ENCODE measurements around the gene KDM3B. TPM values are rescaled to one million over a fixed set of nuclear protein-coding genes. Genes with fewer than 3 reads are reported as not detected.
"Not testable (repeated sequence)": the region's sequence is repeated elsewhere in the genome, so short reads cannot be mapped to it uniquely, and the experiment has no call there.

The KDM3B gene
- total and polyA plus RNA-seq, 2 experiments from 2014 or later: 25.8 to 86.6 TPM

- TF ChIP-seq REST (IDR thresholded peaks at IDR 0.05; ENCODE audit: unreplicated experiment): no peak
Observed at GRCh38 chr5:138316355-138316754, 36.1 kb upstream of the KDM3B start (continued).

DNA sequence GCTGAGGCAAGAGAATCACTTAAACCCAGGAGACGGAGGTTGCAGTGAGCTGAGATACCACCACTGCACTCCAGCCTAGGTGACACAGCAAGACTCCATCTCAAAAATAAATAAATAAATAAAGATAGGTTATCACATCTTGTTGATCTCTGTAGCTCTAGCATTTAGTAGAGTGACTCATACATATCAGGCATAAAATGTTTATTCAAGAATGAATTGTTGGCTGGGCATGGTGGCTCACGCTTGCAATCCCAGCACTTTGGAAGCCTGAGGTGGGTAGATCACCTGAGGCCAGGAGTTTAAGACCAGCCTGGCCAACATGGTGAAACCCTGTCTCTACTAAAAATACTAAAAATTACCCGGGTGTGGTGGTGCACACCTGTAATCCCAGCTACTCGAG is 34.3 kb upstream of the KDM3B start:
- not testable (repeated sequence) for H4K20me1 ChIP-seq (replicated peaks; ENCODE audit: insufficient read depth); H3K4me1 Mint-ChIP-seq; H3K4me3 ChIP-seq; H3K27ac Mint-ChIP-seq; H3K79me2 ChIP-seq (replicated peaks; ENCODE audit: insufficient read depth); H3K4me1 ChIP-seq (ENCODE audit: insufficient read depth); H3K27me3 ChIP-seq (ENCODE audit: insufficient read depth); H3K27ac ChIP-seq (ENCODE audit: low read depth); H3K4me3 Mint-ChIP-seq; H3K9me2 ChIP-seq (ENCODE audit: insufficient read depth); H3K9me3 Mint-ChIP-seq; ATAC-seq; DNase-seq (ENCODE audit: low spot score); H2AFZ ChIP-seq; H3K27me3 Mint-ChIP-seq (ENCODE audit: insufficient read depth, low read depth, poor library complexity); H3F3A ChIP-seq (replicated peaks; ENCODE audit: low read depth); H3K4me2 ChIP-seq
- peaks cover 27% of the 10 kb centered on the region for H3K36me3 ChIP-seq (ENCODE audit: insufficient read depth)
- H3K36me3 Mint-ChIP-seq (ENCODE audit: low read depth): peaks cover 31% of the 10 kb centered on the region

DNA sequence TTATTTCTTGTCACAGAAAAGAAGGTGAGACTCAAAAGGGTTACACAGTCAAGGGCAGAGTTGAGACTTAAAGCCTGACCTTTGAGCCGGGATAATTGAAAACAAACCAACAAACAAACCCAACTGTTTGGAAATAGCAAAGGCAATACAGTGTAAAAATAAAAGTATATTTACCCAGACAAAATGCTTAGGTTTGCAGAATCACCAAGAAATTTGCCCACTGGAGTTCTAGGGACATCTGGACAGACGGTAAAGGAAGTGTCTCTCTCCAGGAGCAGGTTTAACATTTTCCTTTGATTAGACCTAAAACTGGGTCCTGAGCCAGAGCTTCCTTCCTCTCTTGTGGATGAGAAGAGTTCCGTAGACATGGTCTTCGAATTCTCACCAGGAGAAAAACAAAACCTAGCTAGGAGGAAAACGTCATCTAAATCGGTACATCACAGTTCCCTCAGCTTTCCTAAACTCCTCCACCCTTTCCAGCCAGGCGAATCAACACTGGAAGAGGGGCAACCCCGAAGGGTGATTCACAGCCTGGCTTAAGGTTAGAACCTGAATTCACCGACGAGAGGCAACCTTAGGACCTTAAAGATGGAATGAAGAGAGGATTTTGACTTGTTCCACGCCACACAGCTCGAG is 21.6 kb upstream of the KDM3B start:
- no peaks in the 10 kb centered on the region for H4K20me1 ChIP-seq (replicated peaks; ENCODE audit: insufficient read depth)
- TF ChIP-seq STAT1 (IDR thresholded peaks at IDR 0.05; ENCODE audit: unreplicated experiment) (no peak), ZNF331 (CRISPR knock-in tag; IDR thresholded peaks at IDR 0.05; ENCODE audit: low read depth) (no peak), EZH2 (IDR thresholded peaks at IDR 0.05; ENCODE audit: low read depth, unreplicated experiment) (no peak), CREB1 (CRISPR knock-in tag; IDR thresholded peaks at IDR 0.05; ENCODE audit: low read depth) (no peak)
- peaks cover 3% of the 10 kb centered on the region for H3K36me3 ChIP-seq (ENCODE audit: insufficient read depth)
- H3K4me2 ChIP-seq: peak overlapping the region; percentile 84
- H3K9me2 ChIP-seq (ENCODE audit: insufficient read depth): no peaks in the 10 kb centered on the region
- H3K27me3 Mint-ChIP-seq (ENCODE audit: insufficient read depth, low read depth, poor library complexity): peaks cover 4% of the 10 kb centered on the region
- no peaks in the 10 kb centered on the region for H3K27me3 ChIP-seq (ENCODE audit: insufficient read depth)
- H3K27ac ChIP-seq (ENCODE audit: low read depth): peak overlapping the region; percentile 88
- H3K36me3 Mint-ChIP-seq (ENCODE audit: low read depth): peaks cover 2% of the 10 kb centered on the region; the same call in 1 of the 3 replicates
- peaks cover 9% of the 10 kb centered on the region for H3K4me1 Mint-ChIP-seq
- ATAC-seq (peak; percentile 8), DNase-seq (ENCODE audit: low spot score) (peak; percentile 45)
- peak overlapping the region; percentile 98 for H3K27ac Mint-ChIP-seq
- H3F3A ChIP-seq (replicated peaks; ENCODE audit: low read depth): no peaks in the 10 kb centered on the region
- H3K9me3 Mint-ChIP-seq: no peaks in the 10 kb centered on the region
- H2AFZ ChIP-seq: peak overlapping the region; percentile 35
- H3K79me2 ChIP-seq (replicated peaks; ENCODE audit: insufficient read depth): peaks cover 15% of the 10 kb centered on the region
- peak overlapping the region; percentile 92 for H3K4me3 Mint-ChIP-seq
- H3K4me3 ChIP-seq: peak overlapping the region; percentile 70
- H3K4me1 ChIP-seq (ENCODE audit: insufficient read depth): no peaks in the 10 kb centered on the region

Data from GM23338 (cell line).